Hepatocyte (in vitro differentiated cells): ENCODE results near the gene SMTNL1. TPM values are rescaled to one million over a fixed set of nuclear protein-coding genes. Genes with fewer than 3 reads are reported as not detected.
A peak's percentile ranks its signal among the peaks of the same experiment; 100 is the strongest.

Experiments used
- DNase-seq: peaks from one replicate; pipeline ENCODE4 v3.0.0-alpha.2; 2016; ENCODE audit warnings: low spot score
- H2AFZ ChIP-seq: fragments of 200-600 bp; sonication (generic); 2 replicates; pipeline ENCODE4 v1.6.0; 2016; ENCODE audit warnings: antibody characterized with exemption, mild to moderate bottlenecking
- H3K27ac ChIP-seq: fragments of 200-600 bp; sonication (generic); 2 replicates; pipeline ENCODE4 v1.5.1; 2016; ENCODE audit warnings: mild to moderate bottlenecking
- H3K27me3 ChIP-seq: fragments of 200-600 bp; sonication (generic); 2 replicates; pipeline ENCODE4 v1.6.1; 2016
- H3K36me3 ChIP-seq: fragments of 200-600 bp; sonication (generic); replicated peaks from 2 replicates; pipeline ENCODE4 v1.5.1; 2016; ENCODE audit warnings: low read depth; ENCODE audit not compliant: insufficient read depth
- H3K4me1 ChIP-seq: fragments of 200-600 bp; sonication (generic); 2 replicates; pipeline ENCODE4 v1.5.1; 2016; ENCODE audit warnings: mild to moderate bottlenecking, moderate library complexity; ENCODE audit not compliant: insufficient read depth
- H3K4me2 ChIP-seq: fragments of 200-600 bp; sonication (generic); 2 replicates; pipeline ENCODE4 v1.6.0; 2016
- H3K4me3 ChIP-seq: fragments of 200-600 bp; sonication (generic); 2 replicates; pipeline ENCODE4 v1.5.1; 2016; ENCODE audit warnings: mild to moderate bottlenecking
- H3K79me2 ChIP-seq: fragments of 200-600 bp; sonication (generic); 2 replicates; pipeline ENCODE4 v1.6.0; 2017; ENCODE audit warnings: mild to moderate bottlenecking
- H3K9me2 ChIP-seq: fragments of 200-600 bp; sonication (generic); replicated peaks from 2 replicates; pipeline ENCODE4 v1.6.0; 2017; ENCODE audit warnings: mild to moderate bottlenecking; ENCODE audit not compliant: insufficient read depth
- H3K9me3 ChIP-seq: fragments of 200-600 bp; sonication (generic); 2 replicates; pipeline ENCODE4 v1.5.1; 2016; ENCODE audit warnings: low read depth, mild to moderate bottlenecking
- H4K20me1 ChIP-seq: fragments of 200-600 bp; sonication (generic); 2 replicates; pipeline ENCODE4 v1.6.0; 2016; ENCODE audit warnings: mild to moderate bottlenecking; ENCODE audit not compliant: insufficient read depth, poor library complexity, severe bottlenecking
- CTCF ChIP-seq: fragments of 200-600 bp; sonication (generic); IDR thresholded peaks from 2 replicates; pipeline ENCODE4 v1.5.1; 2016; ENCODE audit warnings: antibody characterized with exemption, mild to moderate bottlenecking; ENCODE audit not compliant: poor library complexity
- EZH2 ChIP-seq: fragments of 200-600 bp; sonication (generic); IDR thresholded peaks from 2 replicates; pipeline ENCODE4 v1.6.1; 2016; ENCODE audit warnings: antibody characterized with exemption, mild to moderate bottlenecking, borderline replicate concordance
- EZH2phosphoT487 ChIP-seq: fragments of 200-600 bp; sonication (generic); IDR thresholded peaks from one replicate; pipeline ENCODE4 v1.6.1; 2018; ENCODE audit warnings: antibody characterized with exemption, mild to moderate bottlenecking, low read depth, moderate library complexity; ENCODE audit not compliant: unreplicated experiment, severe bottlenecking
- WGBS: methylation state at CpG from one replicate; pipeline ENCODE4 v1.1.6; 2016; ENCODE audit warnings: low lambda C conversion rate; ENCODE audit errors: missing lambda C conversion rate; 5-methylcytosine and 5-hydroxymethylcytosine counted together
- polyA plus RNA-seq: library from polyadenylated mRNA; unstranded; fragments of >200 nt; fragmentation: Nextera tagmentation; extraction: Ambion mirVana; gene quantifications from 2 replicates; pipeline ENCODE4 v1.2.1, GENCODE V29; 2016
- total RNA-seq: library from RNA; depleted of rRNA; stranded (reverse); fragments of >200 nt; gene quantifications from 2 replicates; pipeline ENCODE4 v1.2.3, GENCODE V29; 2014

Gene SMTNL1
- total and polyA plus RNA-seq, 2 experiments from 2014 or later = not detected

GRCh38 chr11:57497303-57498247, 39.8 kb upstream of the SMTNL1 start:
- Histone ChIP-seq H3K4me3 (no peak overlapping the region), H3K27me3 (no peaks in the 10 kb centered on the region), H4K20me1 (no peaks in the 10 kb centered on the region), H3K36me3 (no peaks in the 10 kb centered on the region), H3K4me2 (peak overlapping the region; percentile 68), H3K9me2 (no peaks in the 10 kb centered on the region), H3K9me3 (no peaks in the 10 kb centered on the region), H3K4me1 (peaks cover 31% of the 10 kb centered on the region), H2AFZ (no peak overlapping the region), H3K79me2 (no peaks in the 10 kb centered on the region), H3K27ac (peak overlapping the region; percentile 94)
- DNase-seq = peak; percentile 49
- WGBS = 70% methylated on average over 15 of the region's 15 CpGs
- TF ChIP-seq CTCF (no peak), EZH2 (no peak), EZH2phosphoT487 (no peak)

GRCh38 chr11:57498540-57498939, 38.9 kb upstream of the SMTNL1 start:
- DNase-seq = no peak
- H3K79me2 ChIP-seq = no peaks in the 10 kb centered on the region
- peak overlapping the region; percentile 94 for H3K27ac ChIP-seq
- no peaks in the 10 kb centered on the region for H3K36me3 ChIP-seq
- H3K4me2 ChIP-seq = peak overlapping the region; percentile 68
- H3K9me3 ChIP-seq = no peaks in the 10 kb centered on the region
- no peak for TF ChIP-seq CTCF
- H4K20me1 ChIP-seq = no peaks in the 10 kb centered on the region
- no peak overlapping the region for H3K4me3 ChIP-seq
- H3K9me2 ChIP-seq = no peaks in the 10 kb centered on the region
- H3K27me3 ChIP-seq = no peaks in the 10 kb centered on the region
- H3K4me1 ChIP-seq = peaks cover 31% of the 10 kb centered on the region
- H2AFZ ChIP-seq = no peak overlapping the region
- WGBS = 66% methylated on average over 6 of the region's 6 CpGs

- Histone ChIP-seq H2AFZ (peak overlapping the region; percentile 47), H3K27ac (peak overlapping the region; percentile 94), H3K4me1 (peaks cover 31% of the 10 kb centered on the region)
Observed at GRCh38 chr11:57499413-57499982, 37.9 kb upstream of the SMTNL1 start.

More at GRCh38 chr11:57499413-57499982, 37.9 kb upstream of the SMTNL1 start:
- Histone ChIP-seq H4K20me1 (no peaks in the 10 kb centered on the region), H3K4me2 (peak overlapping the region; percentile 68), H3K36me3 (no peaks in the 10 kb centered on the region), H3K9me3 (no peaks in the 10 kb centered on the region), H3K9me2 (no peaks in the 10 kb centered on the region), H3K27me3 (no peaks in the 10 kb centered on the region), H3K4me3 (no peak overlapping the region), H3K79me2 (no peaks in the 10 kb centered on the region)
- TF ChIP-seq EZH2 = no peak
- TF ChIP-seq EZH2phosphoT487 = no peak
- TF ChIP-seq CTCF = no peak
- DNase-seq = peak; percentile 97
- WGBS = 7% methylated on average over 26 of the region's 35 CpGs
